Calu3 (cell line): Measurements from ENCODE around the gene ZNF134. TPM values are rescaled to one million over a fixed set of nuclear protein-coding genes. Genes with fewer than 3 reads are reported as not detected.

ENCODE experiments used
- BruUV-seq: library from RNA; stranded (reverse); fragments of 400-500 nt; replicated peaks from 2 replicates; lab custom pipeline; 2021; lab: Mats Ljungman, UMichigan
- CTCF ChIA-PET: fragments of 300-600 bp; sonication (Branson Sonifier 250); formaldehyde crosslinking; loops from one replicate; lab custom pipeline; 2022; ENCODE audit warnings: antibody characterized with exemption; lab: Charles Lee
- DNase-seq: peaks from one replicate; pipeline ENCODE4 v3.0.0; 2022
- H3K27ac Mint-ChIP-seq: one replicate; pipeline ENCODE4 v1.8.0; 2022; ENCODE audit warnings: mixed read lengths; ENCODE audit not compliant: unreplicated experiment
- H3K27me3 Mint-ChIP-seq: one replicate; pipeline ENCODE4 v1.8.0; 2022; ENCODE audit warnings: mixed read lengths; ENCODE audit not compliant: unreplicated experiment
- H3K36me3 Mint-ChIP-seq: one replicate; pipeline ENCODE4 v1.8.0; 2022; ENCODE audit warnings: mild to moderate bottlenecking, moderate library complexity, mixed read lengths; ENCODE audit not compliant: insufficient read depth, unreplicated experiment
- H3K4me1 Mint-ChIP-seq: one replicate; pipeline ENCODE4 v1.8.0; 2022; ENCODE audit warnings: mild to moderate bottlenecking, low read depth, mixed read lengths; ENCODE audit not compliant: unreplicated experiment
- H3K4me3 Mint-ChIP-seq: one replicate; pipeline ENCODE4 v1.8.0; 2022; ENCODE audit warnings: mild to moderate bottlenecking, low read depth, moderate library complexity, mixed read lengths; ENCODE audit not compliant: unreplicated experiment
- H3K9me3 Mint-ChIP-seq: one replicate; pipeline ENCODE4 v1.8.0; 2022; ENCODE audit warnings: low read depth, mixed read lengths; ENCODE audit not compliant: unreplicated experiment
- CTCF ChIP-seq: fragments of 200-600 bp; IDR thresholded peaks from one replicate; pipeline ENCODE4 v1.8.0; 2022; ENCODE audit warnings: antibody characterized with exemption; ENCODE audit not compliant: unreplicated experiment
- intact Hi-C: fragments of 100-400 bp; cut with micrococcal nuclease; formaldehyde crosslinking; loops from one replicate; pipeline ENCODE4 v1.10.0; 2022; ENCODE audit not compliant: unreplicated experiment
- total RNA-seq: library from RNA; stranded (reverse); gene quantifications from 2 replicates; pipeline ENCODE4 v1.2.3, GENCODE V29; 2022

ZNF134 gene
- total RNA-seq, 1 experiment from 2014 or later, result 11.4 TPM

GRCh38 chr19:57576661-57577060 lies 37.4 kb upstream of the ZNF134 start:
- Mint-ChIP-seq H3K36me3 (peaks cover 52% of the 10 kb centered on the region), H3K4me3 (no peak overlapping the region)

GRCh38 chr19:57578487-57579205 lies 35.4 kb upstream of the ZNF134 start, which contains the start of gene ZNF416:
Gene ZNF416 (minus strand): TSS chr19:57578911. CDS start chr19:57578704, 207 bp downstream.
- Mint-ChIP-seq H3K4me1 (peaks cover 12% of the 10 kb centered on the region), H3K27ac (peak within 1 kb of the TSS; percentile 55), H3K36me3 (peaks cover 49% of the 10 kb centered on the region), H3K4me3 (peak within 1 kb of the TSS; percentile 74), H3K9me3 (peaks cover 34% of the 10 kb centered on the region), H3K27me3 (no peaks in the 10 kb centered on the region)
- intact Hi-C loops, result no loop called here
- TF ChIP-seq CTCF, result no peak
- CTCF ChIA-PET, result no interaction called here
- BruUV-seq, result TSS peak; percentile 76
- peak; percentile 96 for DNase-seq

More at GRCh38 chr19:57576661-57577060, 37.4 kb upstream of the ZNF134 start:
- CTCF ChIA-PET, result no interaction called here
- TF ChIP-seq CTCF, result no peak
- Mint-ChIP-seq H3K27me3 (no peaks in the 10 kb centered on the region), H3K4me1 (peaks cover 12% of the 10 kb centered on the region), H3K27ac (no peak overlapping the region), H3K9me3 (peaks cover 30% of the 10 kb centered on the region)
- intact Hi-C loops, result no loop called here
- no peak for DNase-seq
- no TSS peak for BruUV-seq

GRCh38 chr19:57583104-57583520 lies 30.9 kb upstream of the ZNF134 start:
- TF ChIP-seq CTCF, result no peak
- DNase-seq, result no peak
- H3K36me3 Mint-ChIP-seq, result peaks cover 9% of the 10 kb centered on the region
- no TSS peak for BruUV-seq
- H3K27ac Mint-ChIP-seq, result no peak overlapping the region
- no peaks in the 10 kb centered on the region for H3K4me1 Mint-ChIP-seq
- CTCF ChIA-PET, result no interaction called here
- H3K4me3 Mint-ChIP-seq, result no peak overlapping the region
- intact Hi-C loops, result no loop called here
- peaks cover 21% of the 10 kb centered on the region for H3K9me3 Mint-ChIP-seq
- H3K27me3 Mint-ChIP-seq, result no peaks in the 10 kb centered on the region

- BruUV-seq, result no TSS peak
- H3K27ac Mint-ChIP-seq, result no peak within 1 kb of the TSS
- H3K9me3 Mint-ChIP-seq, result peaks cover 22% of the 10 kb centered on the region
- CTCF ChIA-PET, result no interaction called here
- H3K36me3 Mint-ChIP-seq, result peaks cover 2% of the 10 kb centered on the region
- no peaks in the 10 kb centered on the region for H3K27me3 Mint-ChIP-seq
- H3K4me1 Mint-ChIP-seq, result no peaks in the 10 kb centered on the region
- TF ChIP-seq CTCF, result no peak
- DNase-seq, result no peak
- H3K4me3 Mint-ChIP-seq, result no peak within 1 kb of the TSS
- intact Hi-C loops, result no loop called here
Observed at GRCh38 chr19:57583521-57584416, 30.3 kb upstream of the ZNF134 start, which contains the start of gene ZIK1. Gene ZIK1 (plus strand): TSS chr19:57584145. CDS start chr19:57584357, 212 bp downstream.
